Breast epithelium (tissue), 3 donors: Measurements from ENCODE around the gene JPH4.

Experiments used
- CTCF ChIP-seq, 3 donors: fragments of 450-650 bp; IDR thresholded peaks; one replicate each; pipeline ENCODE4 v1.5.1; 2016 to 2017; ENCODE audit warnings: antibody characterized with exemption in 3 of 3, mild to moderate bottlenecking in 3 of 3, moderate library complexity in 3 of 3
- POLR2A ChIP-seq: fragments of 450-650 bp; IDR thresholded peaks from one replicate; pipeline ENCODE4 v1.6.1; 2016; ENCODE audit warnings: antibody characterized with exemption, mild to moderate bottlenecking, moderate library complexity
- POLR2AphosphoS5 ChIP-seq, 3 donors: sonication (generic); formaldehyde crosslinking; IDR thresholded peaks; one replicate each; pipeline ENCODE4 v1.6.1; 2017; ENCODE audit warnings: antibody characterized with exemption in 3 of 3

DNA sequence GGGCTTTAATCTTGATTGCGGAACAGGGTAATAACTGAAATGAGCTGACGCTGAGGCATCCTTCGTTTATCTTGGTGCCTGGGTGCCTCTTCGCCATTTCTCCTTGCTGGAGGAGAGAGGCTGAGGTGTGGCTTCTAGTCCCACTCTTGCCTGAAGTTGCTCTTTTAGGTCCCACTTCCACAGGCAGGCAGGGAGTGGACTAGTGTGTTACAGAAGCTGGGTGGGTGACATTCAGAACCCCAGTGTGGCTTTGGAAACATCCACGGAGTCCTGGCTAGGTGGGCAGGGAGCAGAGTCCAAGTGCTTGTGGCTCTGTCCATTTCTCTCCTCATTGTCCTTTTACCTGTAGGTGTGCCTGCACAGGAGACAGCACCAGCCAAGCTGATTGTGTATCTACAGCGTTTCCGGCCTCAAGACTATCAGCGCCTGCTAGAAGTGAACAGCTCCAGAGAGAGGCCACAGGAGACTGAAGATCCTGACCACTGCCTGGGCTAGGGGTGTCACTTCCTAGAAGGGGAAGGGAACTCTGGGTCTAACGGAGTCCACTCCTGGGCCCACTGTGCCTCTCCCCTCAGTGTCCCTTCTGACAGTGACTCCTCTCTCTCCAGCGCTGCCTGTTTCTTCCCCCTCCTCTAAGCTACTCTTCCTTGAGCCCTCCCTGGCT lies 20.1 kb downstream of the JPH4 start:
- TF ChIP-seq CTCF (IDR thresholded peaks at IDR 0.05) (no peak), POLR2A (no peak), POLR2AphosphoS5 (IDR thresholded peaks at IDR 0.05) (no peak)
